GM12864 (cell line): ENCODE data around the gene NEMF.

Experiments
- DNase-seq: peaks from one replicate; pipeline ENCODE4 v3.0.0-alpha.2; 2011; ENCODE audit warnings: low read depth
- H3K4me3 ChIP-seq: 2 replicates; pipeline ENCODE4 v1.5.1; 2011; ENCODE audit warnings: mild to moderate bottlenecking, low read depth, low read length, control low read depth
- TF ChIP-seq, protein P1 (sequence below): IDR thresholded peaks from 2 replicates; pipeline ENCODE4 v1.5.1; 2011; ENCODE audit warnings: low read depth, mild to moderate bottlenecking, moderate library complexity, low read length, control low read depth, inconsistent platforms; ENCODE audit errors: missing control alignments

NEMF gene

DNA sequence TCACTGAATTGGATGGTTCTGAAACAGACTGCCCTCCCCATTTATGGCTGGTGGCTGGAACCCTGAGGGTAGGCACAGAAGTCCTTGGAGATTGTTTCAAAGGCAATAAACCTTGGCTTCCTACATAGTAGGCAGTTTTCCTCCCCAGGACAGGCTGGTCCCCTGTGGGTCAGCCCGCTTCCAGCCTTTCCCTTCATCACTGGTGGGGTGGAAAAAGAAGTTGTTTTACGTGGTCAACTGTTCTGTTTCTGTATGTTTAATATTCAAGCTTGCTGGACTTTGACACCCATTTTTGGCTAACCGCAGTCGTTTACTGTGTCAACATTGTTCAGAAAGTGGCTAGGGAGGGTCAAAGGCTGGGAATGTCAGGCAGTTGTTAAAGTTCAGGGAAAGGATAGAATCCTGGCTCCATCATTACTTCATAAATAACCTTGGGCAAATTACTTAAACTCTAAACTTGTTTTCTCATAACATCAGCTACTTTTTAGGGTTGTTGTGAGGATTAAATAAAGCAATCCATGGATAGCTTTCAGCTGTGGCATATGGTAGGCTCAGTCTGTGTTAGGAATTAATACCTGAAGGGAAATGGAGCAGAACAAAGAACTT lies 82.3 kb downstream of the NEMF start:
- no peak overlapping the region for H3K4me3 ChIP-seq
- no peak for DNase-seq
- TF ChIP-seq, protein P1, sequence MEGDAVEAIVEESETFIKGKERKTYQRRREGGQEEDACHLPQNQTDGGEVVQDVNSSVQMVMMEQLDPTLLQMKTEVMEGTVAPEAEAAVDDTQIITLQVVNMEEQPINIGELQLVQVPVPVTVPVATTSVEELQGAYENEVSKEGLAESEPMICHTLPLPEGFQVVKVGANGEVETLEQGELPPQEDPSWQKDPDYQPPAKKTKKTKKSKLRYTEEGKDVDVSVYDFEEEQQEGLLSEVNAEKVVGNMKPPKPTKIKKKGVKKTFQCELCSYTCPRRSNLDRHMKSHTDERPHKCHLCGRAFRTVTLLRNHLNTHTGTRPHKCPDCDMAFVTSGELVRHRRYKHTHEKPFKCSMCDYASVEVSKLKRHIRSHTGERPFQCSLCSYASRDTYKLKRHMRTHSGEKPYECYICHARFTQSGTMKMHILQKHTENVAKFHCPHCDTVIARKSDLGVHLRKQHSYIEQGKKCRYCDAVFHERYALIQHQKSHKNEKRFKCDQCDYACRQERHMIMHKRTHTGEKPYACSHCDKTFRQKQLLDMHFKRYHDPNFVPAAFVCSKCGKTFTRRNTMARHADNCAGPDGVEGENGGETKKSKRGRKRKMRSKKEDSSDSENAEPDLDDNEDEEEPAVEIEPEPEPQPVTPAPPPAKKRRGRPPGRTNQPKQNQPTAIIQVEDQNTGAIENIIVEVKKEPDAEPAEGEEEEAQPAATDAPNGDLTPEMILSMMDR: no peak

DNA sequence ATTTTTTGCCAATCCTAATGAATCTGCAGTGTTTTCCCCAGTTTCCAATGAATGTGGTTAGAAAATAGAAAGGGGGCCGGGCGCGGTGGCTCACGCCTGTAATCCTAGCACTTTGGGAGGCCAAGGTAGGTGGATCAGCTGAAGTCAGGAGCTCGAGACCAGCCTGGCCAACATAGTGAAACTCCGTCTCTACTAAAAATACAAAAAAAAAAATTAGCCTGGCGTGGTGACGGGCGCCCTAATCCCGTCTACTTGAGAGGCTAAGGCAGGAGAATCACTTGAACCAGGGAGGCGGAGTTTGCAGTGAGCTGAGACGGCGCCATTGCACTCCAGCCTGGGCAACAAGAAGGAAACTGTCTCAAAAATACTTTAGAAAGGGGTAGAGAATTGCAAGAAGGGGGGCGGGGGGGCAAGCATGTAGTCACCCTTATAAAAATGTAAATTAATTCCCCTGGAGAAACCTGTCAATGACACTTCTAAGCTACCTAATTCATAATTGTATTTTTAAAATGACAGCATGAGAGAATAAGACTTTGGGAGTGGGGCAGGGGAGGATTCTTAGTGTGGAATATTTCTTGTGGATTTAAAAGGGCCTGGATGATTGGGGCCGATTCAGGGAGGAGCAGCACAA lies 82.9 kb downstream of the NEMF start:
- H3K4me3 ChIP-seq: peak overlapping the region; percentile 59; the same call in 1 of the 2 replicates
- DNase-seq: no peak
- TF ChIP-seq, protein P1: no peak

- TF ChIP-seq, protein P1: no peak
- peak overlapping the region; percentile 59 for H3K4me3 ChIP-seq
- DNase-seq: no peak
Measured at GRCh38 chr14:49769171-49769570, 83.4 kb downstream of the NEMF start.

DNA sequence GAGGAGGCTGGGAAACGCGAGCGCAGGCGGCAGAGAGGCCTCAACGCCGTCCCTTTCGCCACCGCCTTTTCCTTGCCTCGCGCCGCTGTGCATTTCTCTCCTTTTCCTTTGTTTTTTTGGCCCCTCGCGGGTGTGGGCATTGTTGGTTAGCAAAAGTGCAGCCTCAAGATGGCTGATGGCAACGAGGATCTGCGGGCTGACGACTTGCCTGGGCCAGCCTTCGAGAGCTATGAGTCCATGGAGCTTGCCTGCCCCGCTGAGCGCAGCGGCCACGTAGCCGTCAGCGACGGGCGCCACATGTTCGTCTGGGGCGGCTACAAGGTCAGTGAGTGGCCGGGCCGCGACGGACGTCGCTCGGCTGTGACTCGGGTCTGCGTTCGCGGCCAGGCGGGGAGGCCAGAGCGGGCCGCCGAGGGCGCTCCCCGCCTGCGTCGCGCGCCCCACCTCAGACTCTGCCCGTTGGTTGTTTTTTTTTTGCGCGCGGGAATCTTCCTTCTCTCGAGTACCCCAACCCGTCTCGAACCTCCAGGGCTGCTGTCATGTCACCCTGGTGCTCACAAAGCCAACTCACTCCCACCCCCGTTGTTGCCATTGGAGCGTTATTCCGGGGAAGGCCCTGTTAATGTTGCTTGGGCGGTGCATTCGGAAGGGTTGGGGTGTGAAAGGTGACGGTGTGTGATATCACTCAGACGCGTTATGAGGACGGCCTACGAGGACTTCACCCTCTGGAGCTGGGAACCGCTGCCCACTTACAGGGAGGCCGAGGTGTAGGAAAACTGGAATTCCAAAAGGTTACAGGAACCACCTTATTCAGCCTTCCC lies 84.1 kb downstream of the NEMF start:
- DNase-seq: peak; percentile 35
- H3K4me3 ChIP-seq: peak overlapping the region; percentile 59
- TF ChIP-seq, protein P1: no peak

DNA sequence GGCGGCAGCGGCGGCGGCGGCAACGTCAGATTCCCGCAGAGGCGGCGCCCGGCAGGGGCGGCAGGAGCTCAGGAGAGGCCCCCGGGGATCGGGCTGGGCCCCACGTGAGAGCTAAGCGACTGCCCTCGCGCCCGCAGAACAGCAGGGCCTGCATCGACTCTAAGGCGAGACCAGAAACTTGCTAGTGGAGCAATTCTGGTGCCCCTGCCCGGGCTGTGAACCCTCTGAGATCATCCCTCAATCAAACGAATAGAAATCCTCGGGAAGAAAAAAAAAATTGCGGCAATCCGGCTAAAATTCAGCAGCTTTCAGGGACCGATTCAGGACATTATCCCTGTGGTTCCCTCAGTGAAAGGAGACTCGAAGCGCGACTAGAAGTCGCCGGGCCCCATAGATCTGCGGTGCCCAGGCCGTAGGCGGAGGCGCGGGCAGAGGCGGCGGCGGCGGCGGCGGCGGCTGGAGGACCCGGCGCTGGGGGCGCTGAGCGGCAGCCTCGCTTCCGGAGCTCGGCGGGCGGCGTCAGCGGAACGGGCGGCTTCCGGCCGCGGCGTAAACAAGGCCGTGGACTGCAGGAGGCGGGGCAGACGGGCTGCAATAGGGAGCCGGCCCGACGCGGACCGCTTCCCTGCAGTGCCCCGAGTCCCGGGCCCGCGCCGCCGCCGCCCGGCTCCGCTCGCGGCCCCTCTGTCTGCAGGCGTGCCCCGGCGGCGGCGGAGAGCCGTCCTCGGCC lies 84.9 kb downstream of the NEMF start, which contains the start of gene KLHDC2:
Gene KLHDC2, plus strand, starts transcription at position 583 of the 730 bp plus-strand sequence. CDS start 316 bp downstream, outside the sequence.
- peak; percentile 52 for DNase-seq
- TF ChIP-seq, protein P1: peak; percentile 18

DNA sequence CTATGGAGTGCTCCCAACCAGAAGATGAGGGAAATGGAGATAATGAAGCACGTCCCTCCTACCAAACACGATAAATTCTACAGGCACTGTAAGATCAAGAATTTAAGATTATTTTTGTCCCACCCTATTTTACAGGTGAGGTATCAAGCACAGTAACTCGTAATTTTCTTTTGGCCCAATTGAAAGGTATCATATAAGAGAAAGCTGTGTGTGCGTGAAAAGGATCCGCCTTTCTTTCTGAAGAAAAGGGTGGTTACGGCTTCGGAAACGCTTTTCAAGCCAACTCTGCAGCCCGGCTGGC lies 85.4 kb downstream of the NEMF start:
- peak overlapping the region; percentile 43 for H3K4me3 ChIP-seq
- TF ChIP-seq, protein P1: no peak
- no peak for DNase-seq

More for the DNA sequence above, 84.9 kb downstream of the NEMF start, which contains the start of gene KLHDC2:
- peak within 1 kb of the TSS; percentile 59 for H3K4me3 ChIP-seq
